Measurements from ENCODE around the gene GPC6.

Gene GPC6

GRCh38 chr13:93945621-93946020 lies 719.0 kb downstream of the GPC6 start:
- Mint-ChIP-seq H3K27me3 (ENCODE audit: low read depth, poor library complexity) (no peaks in the 10 kb centered on the region), H3K36me3 (ENCODE audit: low read depth) (no peaks in the 10 kb centered on the region), H3K4me1 (peaks cover 11% of the 10 kb centered on the region), H3K4me3 (no peak overlapping the region), H3K9me3 (no peaks in the 10 kb centered on the region), H3K27ac (no peak overlapping the region)
- TF ChIP-seq CTCF (IDR thresholded peaks at IDR 0.05) = no peak
- DNase-seq = no peak

GRCh38 chr13:93946994-93947393 lies 720.4 kb downstream of the GPC6 start:
- Mint-ChIP-seq H3K27ac (no peak overlapping the region), H3K4me1 (peaks cover 17% of the 10 kb centered on the region), H3K36me3 (ENCODE audit: low read depth) (no peaks in the 10 kb centered on the region), H3K27me3 (ENCODE audit: low read depth, poor library complexity) (no peaks in the 10 kb centered on the region), H3K9me3 (no peaks in the 10 kb centered on the region), H3K4me3 (no peak overlapping the region)
- no peak for TF ChIP-seq CTCF (IDR thresholded peaks at IDR 0.05)
- no peak for DNase-seq

- no peak for DNase-seq
- no peak for TF ChIP-seq CTCF (IDR thresholded peaks at IDR 0.05)
- Mint-ChIP-seq H3K4me1 (peaks cover 17% of the 10 kb centered on the region), H3K27me3 (ENCODE audit: low read depth, poor library complexity) (no peaks in the 10 kb centered on the region), H3K4me3 (no peak overlapping the region), H3K27ac (no peak overlapping the region), H3K36me3 (ENCODE audit: low read depth) (no peaks in the 10 kb centered on the region), H3K9me3 (no peaks in the 10 kb centered on the region)
Measured at GRCh38 chr13:93947651-93948050, 721.0 kb downstream of the GPC6 start.

GRCh38 chr13:93948162-93948922 lies 721.7 kb downstream of the GPC6 start:
- H3K4me1 Mint-ChIP-seq = peaks cover 17% of the 10 kb centered on the region
- no peaks in the 10 kb centered on the region for H3K27me3 Mint-ChIP-seq (ENCODE audit: low read depth, poor library complexity)
- no peak overlapping the region for H3K27ac Mint-ChIP-seq
- no peaks in the 10 kb centered on the region for H3K9me3 Mint-ChIP-seq
- TF ChIP-seq CTCF (IDR thresholded peaks at IDR 0.05) = no peak
- H3K4me3 Mint-ChIP-seq = no peak overlapping the region
- DNase-seq = no peak
- no peaks in the 10 kb centered on the region for H3K36me3 Mint-ChIP-seq (ENCODE audit: low read depth)

GRCh38 chr13:93951108-93951507 lies 724.5 kb downstream of the GPC6 start:
- no peaks in the 10 kb centered on the region for H3K9me3 Mint-ChIP-seq
- H3K27me3 Mint-ChIP-seq (ENCODE audit: low read depth, poor library complexity) = no peaks in the 10 kb centered on the region
- H3K4me1 Mint-ChIP-seq = peaks cover 23% of the 10 kb centered on the region
- no peak overlapping the region for H3K4me3 Mint-ChIP-seq
- H3K36me3 Mint-ChIP-seq (ENCODE audit: low read depth) = no peaks in the 10 kb centered on the region
- no peak for TF ChIP-seq CTCF (IDR thresholded peaks at IDR 0.05)
- no peak overlapping the region for H3K27ac Mint-ChIP-seq
- DNase-seq = no peak

GRCh38 chr13:93951951-93952350 lies 725.3 kb downstream of the GPC6 start:
- Mint-ChIP-seq H3K27ac (no peak overlapping the region), H3K36me3 (ENCODE audit: low read depth) (no peaks in the 10 kb centered on the region), H3K27me3 (ENCODE audit: low read depth, poor library complexity) (no peaks in the 10 kb centered on the region), H3K4me1 (peaks cover 27% of the 10 kb centered on the region), H3K4me3 (no peak overlapping the region), H3K9me3 (no peaks in the 10 kb centered on the region)
- TF ChIP-seq CTCF (IDR thresholded peaks at IDR 0.05) = no peak
- DNase-seq = no peak

Data from nephron progenitor cell (in vitro differentiated cells).